Measurements from ENCODE around the gene CEMIP2. TPM values are rescaled to one million over a fixed set of nuclear protein-coding genes. Genes with fewer than 3 reads are reported as not detected.

The CEMIP2 gene
- total RNA-seq, result 35.8 and 52.6 TPM in 2 replicates

GRCh38 chr9:71768388-71769174 lies at the start of gene CEMIP2:
TSS of gene CEMIP2 (minus strand) at chr9:71768513. CDS start at chr9:71750373, 18,140 bp downstream.

Other genes starting within 250 kb of the CEMIP2 start
- gene ABHD17B, start 142.7 kb upstream of the CEMIP2 start, total RNA-seq, result 21.5 and 29.6 TPM in 2 replicates
- gene C9orf85, start 143.1 kb upstream of the CEMIP2 start, total RNA-seq, result 16.7 and 21.7 TPM in 2 replicates

Data from nasal cavity respiratory epithelium epithelial cell of viscerocranial mucosa (primary cell).